Hippocampal formation (tissue), 2 donors: Measurements from ENCODE around the gene BMP7.
"Not testable (repeated sequence)": the region's sequence is repeated elsewhere in the genome, so short reads cannot be mapped to it uniquely, and the experiment has no call there.

Experiments
- DNase-seq, 2 donors: peaks; one replicate each; lab custom pipeline; 2025; lab: John Stamatoyannopoulos, UW

BMP7 gene

GRCh38 chr20:57265336-57265996 is 975 bp downstream of the BMP7 start:
- DNase-seq: no peak

GRCh38 chr20:57264908-57265335 is 1.5 kb downstream of the BMP7 start:
- DNase-seq: not testable (repeated sequence)

- DNase-seq: no peak
Measured at GRCh38 chr20:57263801-57264792, 2.3 kb downstream of the BMP7 start.

- DNase-seq: no peak
Measured at GRCh38 chr20:57262784-57263609, 3.4 kb downstream of the BMP7 start.

GRCh38 chr20:57262301-57262700 is 4.1 kb downstream of the BMP7 start:
- DNase-seq: no peak

GRCh38 chr20:57261457-57262251 is 4.8 kb downstream of the BMP7 start:
- DNase-seq: no peak

- DNase-seq: no peak
Measured at GRCh38 chr20:57260934-57261333, 5.5 kb downstream of the BMP7 start.

- DNase-seq: no peak
Measured at GRCh38 chr20:57259938-57260921, 6.2 kb downstream of the BMP7 start.

GRCh38 chr20:57259121-57259937 is 7.1 kb downstream of the BMP7 start:
- DNase-seq: peak; percentile 34 to 46

GRCh38 chr20:57257701-57258453 is 8.6 kb downstream of the BMP7 start:
- peak in 1 of 2 donors; percentile 25 for DNase-seq

GRCh38 chr20:57256908-57257307 is 9.5 kb downstream of the BMP7 start:
- no peak for DNase-seq

GRCh38 chr20:57256205-57256604 is 10.2 kb downstream of the BMP7 start:
- DNase-seq: no peak

- DNase-seq: no peak
Measured at GRCh38 chr20:57255183-57255582, 11.3 kb downstream of the BMP7 start.

- no peak for DNase-seq
Measured at GRCh38 chr20:57252559-57253162, 13.8 kb downstream of the BMP7 start.

GRCh38 chr20:57251949-57252348 is 14.5 kb downstream of the BMP7 start:
- no peak for DNase-seq

- DNase-seq: no peak
Measured at GRCh38 chr20:57251344-57251743, 15.1 kb downstream of the BMP7 start.

GRCh38 chr20:57250607-57251343 is 15.7 kb downstream of the BMP7 start:
- DNase-seq: no peak
